GM18873 (cell line): ENCODE measurements around the gene LRRC3C.
A peak's percentile ranks its signal among the peaks of the same experiment; 100 is the strongest.

Source experiments
- ATAC-seq: cut with Tn5 transposase; IDR thresholded peaks from one replicate; pipeline ENCODE4 v1.9.1; 2021; ENCODE audit warnings: mild to moderate bottlenecking, moderate library complexity, moderate number of reproducible peaks; ENCODE audit not compliant: unreplicated experiment, low FRiP score

LRRC3C gene

DNA sequence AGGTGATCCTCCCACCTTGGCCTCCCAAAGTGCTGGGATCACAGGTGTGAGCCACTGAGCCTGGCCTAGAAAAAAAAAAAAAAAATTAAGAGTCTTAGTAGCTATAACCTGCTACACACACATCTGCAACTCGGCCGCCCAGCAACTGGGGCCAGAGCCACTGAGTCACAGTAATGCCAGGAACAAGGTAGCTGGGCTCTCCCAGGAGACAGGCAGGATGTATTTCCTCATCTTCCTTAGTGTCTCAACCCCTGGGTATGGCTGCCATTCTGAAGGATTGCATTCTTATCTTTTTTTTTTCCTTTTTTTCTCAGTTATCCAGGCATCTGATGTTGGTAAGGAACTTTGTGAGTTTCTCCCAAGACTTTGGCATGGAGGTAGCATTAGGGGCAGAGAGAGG lies 46.0 kb downstream of the LRRC3C start:
- no peak for ATAC-seq

DNA sequence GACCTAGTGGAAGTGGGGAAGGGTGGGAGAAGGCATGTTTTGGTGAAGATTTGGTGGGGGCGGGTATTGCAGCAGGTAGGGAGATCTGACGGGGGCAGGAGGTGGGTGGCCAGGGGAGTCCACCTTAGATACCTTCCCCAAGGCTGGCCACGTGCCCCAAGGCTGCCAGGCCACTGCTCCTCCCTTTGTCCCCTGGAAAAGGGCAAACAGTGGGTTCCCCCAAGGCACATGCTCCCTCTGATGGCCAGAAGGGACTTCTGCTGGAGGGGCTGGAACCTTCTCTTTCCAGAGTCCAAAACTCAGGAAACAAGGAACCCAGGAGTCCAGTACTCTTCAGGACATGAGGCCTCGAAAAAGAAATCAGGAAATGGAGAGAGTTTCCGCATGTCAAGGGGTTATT lies 46.9 kb downstream of the LRRC3C start:
- no peak for ATAC-seq

DNA sequence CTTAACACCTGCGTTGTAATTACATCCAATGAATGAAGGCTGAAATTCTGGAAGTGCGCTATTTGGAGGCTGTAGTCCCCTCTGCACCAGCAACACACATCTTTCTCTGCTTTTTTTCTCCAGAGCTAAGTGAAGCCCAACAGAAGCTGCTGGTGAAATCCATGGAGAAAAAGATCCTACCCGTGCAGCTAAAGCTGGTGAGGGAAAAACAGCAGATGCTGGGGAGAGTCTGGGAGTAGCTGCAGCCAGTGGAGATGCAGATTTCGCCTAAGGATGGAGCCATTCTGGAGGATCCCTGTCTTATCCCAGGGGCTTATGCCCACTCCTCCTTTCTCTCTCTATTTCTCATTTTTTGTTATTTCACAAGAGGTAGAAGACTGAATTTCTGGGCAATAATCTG lies 48.3 kb downstream of the LRRC3C start:
- ATAC-seq, result no peak

DNA sequence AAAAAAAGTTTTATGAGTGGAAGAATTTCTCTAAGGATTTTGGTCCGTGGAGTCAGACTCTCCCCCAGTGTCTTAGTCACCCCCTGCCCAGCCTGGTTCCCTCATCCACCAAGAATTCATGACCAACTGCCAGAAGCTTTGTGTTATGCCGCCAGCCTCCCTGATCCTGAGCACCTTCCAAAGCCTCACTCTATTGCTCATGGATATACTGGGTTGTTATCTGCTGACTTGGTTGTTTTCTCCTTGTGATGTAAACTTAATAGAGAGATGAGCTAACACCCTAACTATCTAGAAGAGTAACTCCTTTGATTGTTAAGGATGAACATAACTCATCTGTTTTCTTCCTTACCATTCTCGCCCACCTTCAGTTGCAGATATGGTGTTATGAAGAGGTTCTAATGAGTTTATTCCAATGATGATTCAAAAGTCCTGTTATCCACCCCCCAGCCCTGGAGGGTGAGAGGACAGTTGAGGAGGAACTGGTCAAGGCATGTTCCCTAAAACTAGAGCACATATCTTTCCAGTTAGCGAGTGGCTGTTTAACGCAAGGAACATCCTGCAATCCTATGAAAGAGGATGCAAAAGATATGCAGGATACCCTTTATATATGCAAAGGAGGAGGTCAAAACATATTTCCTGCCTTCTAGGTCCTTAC lies 51.6 kb downstream of the LRRC3C start:
- ATAC-seq, result no peak

DNA sequence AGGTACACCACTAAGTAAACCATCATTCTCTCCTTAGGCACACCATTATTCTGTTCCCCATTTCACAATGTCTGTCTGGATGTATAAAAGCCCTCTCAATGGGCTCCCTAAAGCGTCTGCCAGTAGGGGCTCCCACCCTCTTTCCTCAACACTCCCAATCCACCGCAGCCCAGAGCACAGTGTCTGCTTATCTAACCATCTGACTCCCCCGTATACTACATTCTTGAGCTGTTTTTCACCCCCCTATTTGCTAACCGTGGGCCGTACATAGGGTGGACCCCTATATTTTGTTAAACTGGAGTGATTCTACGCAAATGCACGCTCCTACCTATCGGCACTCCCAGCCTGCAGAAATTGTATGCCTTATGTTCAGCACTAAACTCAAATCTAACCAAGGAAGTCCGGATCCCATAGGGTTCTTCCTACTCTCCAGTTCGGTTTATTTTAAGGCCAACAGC lies 52.4 kb downstream of the LRRC3C start:
- peak; percentile 9 for ATAC-seq

DNA sequence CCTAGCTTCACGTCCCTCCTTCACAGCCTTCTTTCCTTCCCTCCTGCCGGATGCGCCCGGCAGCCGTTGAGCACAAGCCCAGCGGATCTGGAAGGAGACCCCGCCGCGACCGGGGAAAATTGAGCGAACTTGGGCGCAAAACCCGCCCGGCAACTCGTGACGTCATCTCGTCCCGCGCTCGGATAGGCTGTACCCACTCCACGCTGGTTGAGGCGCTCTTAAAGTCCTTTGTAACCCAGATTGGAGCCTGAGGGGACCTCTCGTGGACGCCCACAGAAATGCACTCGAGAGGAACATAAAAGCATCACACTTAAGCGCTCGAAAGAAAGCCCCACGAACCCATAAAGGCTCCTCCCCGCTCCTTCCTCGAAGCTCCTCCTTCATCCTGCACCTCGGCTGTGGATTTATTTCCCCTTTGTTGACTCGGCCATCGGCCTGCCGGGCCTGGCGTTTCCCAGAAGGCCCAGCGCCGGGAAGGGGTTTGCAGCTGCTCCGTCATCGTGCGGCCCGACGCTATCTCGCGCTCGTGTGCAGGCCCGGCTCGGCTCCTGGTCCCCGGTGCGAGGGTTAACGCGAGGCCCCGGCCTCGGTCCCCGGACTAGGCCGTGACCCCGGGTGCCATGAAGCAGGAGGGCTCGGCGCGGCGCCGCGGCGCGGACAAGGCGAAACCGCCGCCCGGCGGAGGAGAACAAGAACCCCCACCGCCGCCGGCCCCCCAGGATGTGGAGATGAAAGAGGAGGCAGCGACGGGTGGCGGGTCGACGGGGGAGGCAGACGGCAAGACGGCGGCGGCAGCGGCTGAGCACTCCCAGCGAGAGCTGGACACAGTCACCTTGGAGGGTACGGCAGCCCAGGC lies 53.0 kb downstream of the LRRC3C start, which contains the start of gene PSMD3:
PSMD3 (plus strand) TSS at position 457 of the 856 bp plus-strand sequence; CDS start at position 621, 164 bp downstream.
- ATAC-seq, result peak; percentile 88

DNA sequence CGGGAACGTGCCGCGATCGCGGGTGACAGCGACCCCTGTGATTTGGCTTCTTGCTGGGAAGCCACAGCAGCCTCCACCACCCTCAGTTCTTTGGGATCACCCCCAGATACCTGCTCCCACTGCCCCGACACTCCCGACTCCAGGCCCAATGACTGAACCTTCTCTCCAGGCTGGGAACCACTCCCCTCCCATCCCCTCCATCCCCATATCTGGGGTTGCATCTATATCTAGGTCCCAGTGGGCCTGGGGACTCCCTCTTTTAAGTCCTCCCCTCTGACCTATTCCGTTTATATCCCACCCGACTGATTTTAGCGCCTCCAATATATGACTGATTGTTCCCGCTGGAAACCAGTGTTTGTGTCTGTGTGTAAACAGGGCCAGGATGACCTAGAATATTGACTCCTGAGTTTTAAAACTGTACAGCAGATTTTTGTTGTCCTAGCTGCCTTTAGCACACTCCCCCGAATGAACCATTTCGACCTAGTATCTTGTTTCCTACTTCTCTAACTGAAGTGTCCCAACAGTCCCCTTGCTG lies 53.7 kb downstream of the LRRC3C start:
- ATAC-seq, result no peak

DNA sequence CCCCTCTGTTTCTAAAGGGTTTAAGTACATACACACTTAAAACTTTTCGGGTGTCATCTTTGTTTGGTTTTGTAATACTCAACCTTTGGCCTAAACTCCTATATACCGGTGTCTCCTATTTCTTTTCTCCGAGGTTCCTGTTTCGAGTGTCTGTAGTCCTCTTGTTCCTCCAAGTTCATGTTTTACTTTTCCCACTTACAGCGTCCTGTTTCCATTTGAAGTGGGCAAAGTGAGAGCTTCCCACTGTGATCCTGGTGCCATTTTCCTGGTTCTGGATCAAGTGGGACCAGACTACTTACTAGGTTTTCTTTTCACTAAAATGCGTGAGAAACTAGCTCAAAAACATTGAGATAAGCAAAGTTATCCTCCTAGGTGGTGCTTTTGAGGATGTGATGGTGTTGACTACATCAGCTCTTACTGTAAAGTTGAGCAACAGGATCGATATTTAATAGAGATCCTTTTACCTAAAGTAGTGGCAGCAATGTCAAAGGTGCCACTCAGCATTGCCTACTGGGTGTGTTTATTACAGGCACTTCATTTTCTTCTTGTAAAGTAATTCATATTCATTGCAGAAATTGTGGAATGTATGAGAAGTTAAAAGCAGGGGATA lies 54.3 kb downstream of the LRRC3C start:
- ATAC-seq, result no peak

DNA sequence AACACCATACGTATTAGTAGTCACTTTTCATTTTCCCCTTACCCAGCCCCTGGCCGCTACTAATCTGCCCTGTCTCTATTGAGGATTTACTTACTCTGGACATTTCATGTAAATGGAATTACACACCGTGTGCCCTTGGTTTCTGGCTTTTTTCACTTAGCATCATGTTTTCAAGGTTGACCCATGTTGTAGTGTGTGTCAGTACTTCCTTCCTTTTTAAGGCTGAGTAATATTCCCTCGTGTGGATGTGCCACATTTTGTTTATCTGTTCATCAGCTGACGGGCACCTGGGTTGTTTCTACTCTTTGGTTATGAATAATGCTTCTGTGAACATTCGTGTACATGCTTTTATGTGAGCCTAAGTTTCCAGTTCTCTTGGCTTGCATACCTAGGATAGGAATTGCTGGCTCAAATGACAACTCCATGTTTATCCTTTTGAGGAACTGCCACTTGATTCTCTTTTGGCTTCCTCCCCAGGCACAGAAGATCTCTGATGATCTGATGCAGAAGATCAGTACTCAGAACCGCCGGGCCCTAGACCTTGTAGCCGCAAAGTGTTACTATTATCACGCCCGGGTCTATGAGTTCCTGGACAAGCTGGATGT lies 60.8 kb downstream of the LRRC3C start:
- ATAC-seq, result no peak

DNA sequence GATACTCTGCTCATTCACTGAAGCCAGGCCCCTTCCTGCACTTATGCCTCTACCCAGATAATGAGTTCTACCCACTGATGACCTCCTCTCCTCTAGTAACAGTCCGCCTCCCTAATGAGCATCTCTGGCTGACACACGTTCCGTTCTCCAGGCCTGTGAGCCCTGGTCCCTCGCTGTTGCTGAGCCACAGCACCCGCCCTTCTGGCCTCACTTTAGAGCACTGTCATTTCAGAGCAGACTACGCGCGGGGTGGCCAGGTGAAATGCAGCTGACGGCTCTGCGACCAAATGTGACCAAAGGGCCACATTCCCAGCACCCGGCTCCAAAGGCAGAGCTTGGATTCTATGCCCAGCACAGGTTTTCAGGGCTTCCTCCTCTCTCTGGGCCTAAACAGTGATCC lies 66.9 kb downstream of the LRRC3C start:
- no peak for ATAC-seq
